ENCODE results near the gene ACACA. TPM values are rescaled to one million over a fixed set of nuclear protein-coding genes. Genes with fewer than 3 reads are reported as not detected.

Gene ACACA
- total RNA-seq, 1 donor from 2014 or later, result 74.6 TPM

DNA sequence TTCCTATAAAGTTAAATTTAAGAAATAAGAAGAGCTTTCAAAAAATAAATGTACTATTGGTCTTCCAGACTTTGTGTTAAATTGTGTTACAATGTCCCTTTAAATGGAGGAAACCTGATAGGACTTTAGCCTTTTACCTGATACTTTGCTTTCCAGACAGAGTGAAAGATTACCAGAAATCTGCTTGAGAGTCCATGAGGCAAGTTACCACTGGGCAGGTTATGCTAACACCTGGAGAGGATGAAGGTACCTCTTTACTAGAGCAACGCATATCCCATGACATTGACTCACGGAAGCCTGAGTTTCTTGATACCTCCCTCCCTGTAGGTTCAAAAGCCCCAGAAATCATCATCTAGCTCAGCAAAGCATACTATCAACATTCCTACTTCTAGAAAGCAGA is 174.7 kb downstream of the ACACA start:
- no peak for DNase-seq (ENCODE audit: low spot score)

DNA sequence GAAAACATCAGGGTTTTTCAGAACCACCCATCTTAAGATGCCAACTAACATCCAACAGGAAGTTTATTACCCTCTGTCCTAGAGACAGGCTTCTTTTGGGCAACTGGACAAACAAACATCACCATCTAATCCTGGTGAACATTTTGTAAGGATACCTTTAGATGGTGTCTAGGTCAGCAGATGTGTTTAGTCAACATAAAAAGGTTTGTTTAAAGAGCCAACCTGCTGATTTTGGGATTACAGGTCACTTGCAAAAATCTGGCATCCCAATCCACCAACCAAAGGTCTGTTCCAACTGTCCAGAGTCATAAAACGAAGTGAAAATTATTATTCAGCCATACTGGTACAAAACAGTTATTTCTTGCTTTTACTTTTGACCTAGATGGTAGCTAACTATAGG is 176.0 kb downstream of the ACACA start:
- no peak for DNase-seq (ENCODE audit: low spot score)

DNA sequence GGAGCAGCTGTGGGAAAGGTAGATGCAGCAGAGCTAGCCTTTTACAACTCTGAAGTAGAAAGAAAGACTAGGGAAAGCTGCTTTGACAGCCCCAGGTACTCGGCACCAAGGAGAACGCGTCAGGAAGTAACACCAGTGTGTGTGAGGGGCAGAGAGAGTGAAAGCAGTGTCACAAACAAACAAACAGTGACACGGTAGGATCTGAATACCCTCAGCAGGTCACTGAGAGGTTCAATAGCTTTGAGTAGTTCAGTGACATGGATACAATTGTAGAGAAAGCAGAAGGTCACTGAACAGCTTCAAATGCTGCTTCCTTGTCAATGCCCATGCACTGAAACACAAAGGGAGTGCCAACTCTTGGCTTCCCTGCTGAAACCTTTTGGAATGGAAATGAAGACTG is 181.2 kb downstream of the ACACA start:
- no peak for DNase-seq (ENCODE audit: low spot score)

DNA sequence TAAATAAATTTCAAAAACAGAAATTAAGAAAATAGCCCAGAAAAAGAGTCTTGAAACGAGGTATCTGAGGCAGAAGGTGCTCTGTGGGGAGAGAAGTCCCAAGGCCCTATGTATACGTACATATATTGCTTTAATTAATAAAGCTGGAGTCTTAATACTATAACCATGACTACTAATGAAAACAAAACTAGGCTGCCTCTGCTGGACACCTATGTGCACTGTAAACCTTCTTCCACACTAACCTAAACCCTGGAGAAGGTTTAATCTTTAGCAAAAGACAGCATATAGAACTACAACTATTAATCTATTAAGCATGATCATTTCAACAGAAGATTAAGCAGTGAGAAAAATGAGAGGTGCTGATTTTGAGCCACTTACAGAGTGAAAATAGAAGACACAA is 184.8 kb downstream of the ACACA start:
- DNase-seq (ENCODE audit: low spot score), result no peak

DNA sequence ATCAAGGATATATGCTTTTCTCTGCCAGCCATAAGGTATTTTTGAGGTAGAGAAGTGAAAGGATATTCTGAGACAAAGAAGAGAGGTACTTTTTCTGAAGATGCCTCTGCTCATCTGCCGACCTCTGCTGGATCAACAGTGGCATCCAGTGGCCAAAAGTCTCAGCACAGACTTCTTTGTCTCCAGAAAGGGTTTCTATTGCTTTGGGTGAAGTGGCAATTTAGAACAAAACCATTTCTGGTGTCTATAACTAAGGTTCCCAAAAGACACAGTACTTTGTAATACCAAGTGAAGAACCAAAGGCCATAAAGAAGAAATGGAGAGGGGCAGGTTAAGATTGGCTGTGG is 186.1 kb downstream of the ACACA start:
- DNase-seq (ENCODE audit: low spot score), result no peak

DNA sequence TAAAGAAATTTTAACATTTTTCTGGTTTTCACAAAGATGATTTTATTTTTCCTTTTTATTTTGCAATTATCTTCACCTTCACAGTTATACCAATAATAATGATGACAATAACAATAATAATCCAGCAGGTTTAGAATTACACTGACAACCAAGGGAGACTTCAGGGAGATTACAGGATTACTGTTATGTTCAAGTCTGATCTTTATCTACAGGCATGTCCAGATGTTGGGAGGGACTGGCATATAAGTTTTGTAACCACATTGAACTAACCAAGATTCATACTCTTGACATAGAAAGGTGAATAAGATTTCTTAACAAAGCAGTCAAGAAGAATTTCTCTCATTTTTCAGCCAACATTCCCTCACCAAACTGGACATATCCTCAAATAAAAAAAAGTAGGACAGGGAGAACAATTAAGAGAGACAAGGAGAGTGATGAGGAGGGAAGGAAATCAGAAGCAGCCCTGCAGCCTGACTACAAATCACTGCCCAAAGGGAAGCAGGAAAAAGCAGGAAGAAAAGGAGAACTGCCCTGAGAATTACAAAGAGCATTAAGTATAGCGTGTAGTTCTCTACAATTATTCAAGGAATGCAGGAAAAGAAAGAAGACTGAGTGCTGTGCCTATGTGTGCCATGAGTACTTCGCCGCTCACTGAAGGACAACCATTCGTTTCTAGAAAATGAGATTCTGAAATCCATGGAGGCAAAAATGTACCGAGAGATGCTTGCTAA is 186.6 kb downstream of the ACACA start:
- DNase-seq (ENCODE audit: low spot score), result no peak

DNA sequence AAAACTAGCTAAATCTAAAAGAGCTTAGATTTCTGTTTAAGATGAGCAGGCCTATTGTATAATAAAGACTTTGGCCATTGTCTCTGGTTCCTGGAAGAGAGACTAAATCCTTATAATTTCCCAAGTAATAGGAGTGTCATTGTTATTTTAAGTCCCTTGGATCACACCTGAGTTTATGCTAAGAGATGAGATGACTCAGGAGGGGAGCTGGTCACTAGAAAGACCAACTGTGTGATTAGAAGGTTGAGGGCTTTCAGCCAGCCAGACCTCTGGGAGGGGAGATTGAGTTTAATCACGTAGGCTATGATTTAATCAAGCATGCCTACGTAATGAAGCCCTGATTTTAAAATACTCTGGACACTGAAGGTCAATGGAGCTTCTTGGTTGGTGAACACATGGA is 187.8 kb downstream of the ACACA start:
- no peak for DNase-seq (ENCODE audit: low spot score)

DNA sequence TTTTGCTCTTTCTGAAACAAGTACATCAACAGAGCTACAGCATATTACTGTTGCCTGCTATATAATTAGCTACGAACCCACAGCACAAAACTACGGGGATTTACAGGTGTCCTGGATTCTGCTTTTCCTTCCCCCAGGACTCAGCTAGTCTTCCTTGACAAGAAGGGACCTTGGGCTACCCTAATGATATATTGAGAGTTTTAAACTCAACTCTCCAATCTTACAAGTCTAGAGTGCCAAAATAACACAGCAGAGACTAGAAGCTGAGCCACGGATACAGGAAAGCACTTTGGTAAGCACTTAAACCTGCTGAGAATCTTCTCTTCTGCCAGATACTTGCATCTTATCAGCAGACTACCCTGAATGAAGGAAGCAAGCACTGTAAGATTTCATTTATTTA is 192.2 kb downstream of the ACACA start:
- no peak for DNase-seq (ENCODE audit: low spot score)

DNA sequence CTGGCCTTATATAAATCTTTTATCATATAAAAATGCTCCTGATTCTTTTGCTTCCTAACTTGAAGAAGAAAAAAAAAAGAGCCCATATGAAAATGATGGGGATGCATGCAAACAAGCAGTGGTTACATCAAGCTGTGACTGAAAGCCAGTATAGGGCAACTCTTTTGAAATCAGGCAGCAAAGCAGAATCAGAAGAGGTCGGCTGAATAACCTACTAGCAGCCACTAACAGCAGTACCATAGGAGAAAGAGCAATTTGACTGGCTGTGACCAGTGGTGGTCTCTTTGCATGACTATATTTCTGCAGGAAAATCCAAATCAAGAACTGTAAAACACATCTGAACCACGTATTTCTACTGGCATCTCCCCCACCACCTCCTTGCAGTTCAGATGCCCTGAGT is 192.7 kb downstream of the ACACA start:
- no peak for DNase-seq (ENCODE audit: low spot score)

DNA sequence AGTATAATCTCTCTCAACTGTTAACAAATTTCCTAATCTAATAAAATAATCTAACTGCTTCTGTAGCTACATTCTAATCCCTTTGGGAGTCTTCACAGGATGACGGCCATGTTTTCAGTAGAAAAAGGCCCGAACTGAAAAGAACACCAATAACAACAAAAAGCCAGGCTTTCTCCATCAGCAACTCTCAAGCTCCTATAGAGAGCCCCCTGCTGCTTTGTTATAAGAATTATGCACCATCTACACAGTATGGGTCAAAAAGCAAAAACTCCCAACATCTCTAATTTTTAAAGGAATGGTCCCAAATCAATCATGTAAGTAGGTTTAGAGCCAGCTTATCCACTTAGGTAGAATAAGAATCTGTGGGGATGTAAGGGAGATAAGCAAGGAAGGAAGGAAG is 194.5 kb downstream of the ACACA start:
- no peak for DNase-seq (ENCODE audit: low spot score)

DNA sequence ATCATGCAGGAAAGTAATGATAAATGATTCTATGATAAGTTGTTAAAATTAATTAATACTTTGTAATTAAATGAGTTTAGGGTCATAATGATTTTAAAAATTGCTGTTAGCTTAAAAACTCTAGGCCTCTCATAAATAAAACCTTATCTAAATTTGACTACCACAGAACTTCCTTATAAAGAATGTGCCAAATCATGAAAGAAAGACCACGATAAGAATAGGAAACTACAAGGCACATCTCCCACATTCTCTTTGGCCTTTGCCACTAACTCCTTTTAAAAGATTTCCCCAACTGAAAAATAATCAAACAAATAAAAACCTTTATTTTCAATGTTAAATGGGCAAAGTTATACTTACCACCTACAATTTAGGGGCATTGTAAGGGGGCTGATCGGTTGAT is 195.5 kb downstream of the ACACA start:
- no peak for DNase-seq (ENCODE audit: low spot score)

DNA sequence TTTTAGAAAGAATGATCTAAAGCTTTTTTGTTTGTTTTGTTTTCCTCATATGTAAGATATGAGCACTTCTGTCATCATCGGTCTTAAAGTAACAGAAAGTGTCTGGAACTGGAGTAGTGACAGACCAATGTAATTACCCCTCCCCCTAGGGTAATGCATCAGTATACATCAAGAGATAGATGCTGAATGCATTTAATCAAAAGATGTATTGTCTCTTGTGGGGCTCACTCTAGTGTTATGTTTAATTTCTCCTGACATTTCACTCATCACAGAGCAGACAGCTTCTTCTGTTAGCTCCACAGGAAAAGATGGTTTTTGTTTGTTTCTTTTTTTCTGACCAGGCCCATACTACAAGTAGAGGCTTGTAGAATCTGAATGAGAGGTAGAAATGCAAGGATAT is 199.5 kb downstream of the ACACA start:
- no peak for DNase-seq (ENCODE audit: low spot score)

DNA sequence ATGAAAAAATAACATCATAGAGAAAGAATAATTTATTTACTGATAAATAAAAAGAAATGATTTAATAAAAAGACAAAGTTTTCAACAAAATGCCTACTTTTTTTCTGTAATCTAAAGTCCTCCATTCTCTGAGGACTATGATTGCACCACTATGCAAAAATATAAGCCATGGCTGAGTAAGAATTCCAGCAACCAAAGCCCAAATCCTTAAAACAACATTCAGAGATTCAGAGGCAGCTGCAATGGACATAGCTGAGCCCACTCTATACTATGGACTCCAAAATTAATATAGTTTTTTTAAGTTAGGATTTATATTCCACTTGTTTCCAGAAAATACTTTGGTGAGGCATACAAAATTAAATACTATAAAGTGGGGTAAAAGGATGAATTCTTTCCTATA is 200.3 kb downstream of the ACACA start:
- no peak for DNase-seq (ENCODE audit: low spot score)

DNA sequence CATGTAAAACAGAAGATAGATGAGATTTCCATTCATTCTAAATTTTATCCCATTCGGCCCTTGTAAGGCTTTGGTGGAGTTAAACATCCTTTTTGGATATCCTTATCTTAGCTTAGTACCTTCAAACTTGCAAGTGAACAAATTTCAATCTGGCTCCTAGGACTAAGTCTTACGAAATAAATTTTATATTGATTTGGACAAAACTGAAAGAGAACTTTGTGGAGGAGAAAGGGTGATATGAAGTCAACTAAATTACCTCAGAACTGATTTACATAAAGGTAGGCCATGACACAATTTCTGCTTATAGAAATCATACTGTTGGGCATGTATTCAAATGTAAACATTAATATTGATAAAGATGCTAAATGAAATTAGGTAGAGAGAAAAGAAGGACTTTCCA is 206.1 kb downstream of the ACACA start:
- no peak for DNase-seq (ENCODE audit: low spot score)

DNA sequence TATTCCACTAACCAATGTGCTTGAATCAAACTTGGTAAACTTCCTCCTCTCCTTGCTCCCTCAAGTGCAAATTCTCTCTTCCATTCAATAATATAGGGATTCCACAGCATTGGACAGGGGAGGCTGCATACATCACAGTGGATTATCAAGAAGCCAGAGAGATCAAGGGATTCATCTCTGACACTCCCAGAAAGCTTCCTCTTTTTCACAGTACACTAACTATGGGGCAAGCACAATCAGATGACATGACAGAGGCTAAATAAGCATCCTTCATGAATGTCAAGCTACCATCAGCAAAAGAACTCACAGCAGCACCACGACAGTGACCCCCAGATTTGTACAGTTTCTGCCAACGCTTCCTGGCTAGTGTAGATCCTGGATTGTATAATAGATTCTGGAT is 209.3 kb downstream of the ACACA start:
- no peak for DNase-seq (ENCODE audit: low spot score)

DNA sequence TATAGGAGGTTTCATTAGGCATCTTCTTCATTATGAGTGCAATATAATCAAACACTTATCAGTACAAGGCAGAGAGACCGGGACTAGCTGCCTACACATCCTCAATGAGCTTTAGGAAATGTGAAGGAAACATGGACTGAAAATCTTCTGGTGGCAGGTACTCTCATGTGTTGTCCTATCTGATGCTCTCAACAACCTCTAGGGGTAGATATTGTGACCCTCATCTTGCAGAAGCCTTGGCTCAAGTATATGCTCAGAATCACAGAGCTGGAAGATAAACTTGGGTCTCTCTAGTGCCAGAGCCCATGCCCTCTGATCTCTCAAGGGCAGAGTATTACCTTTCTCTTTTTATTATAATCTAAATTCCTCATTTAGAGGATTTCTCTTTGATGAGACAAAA is 212.4 kb downstream of the ACACA start:
- DNase-seq (ENCODE audit: low spot score), result no peak

DNA sequence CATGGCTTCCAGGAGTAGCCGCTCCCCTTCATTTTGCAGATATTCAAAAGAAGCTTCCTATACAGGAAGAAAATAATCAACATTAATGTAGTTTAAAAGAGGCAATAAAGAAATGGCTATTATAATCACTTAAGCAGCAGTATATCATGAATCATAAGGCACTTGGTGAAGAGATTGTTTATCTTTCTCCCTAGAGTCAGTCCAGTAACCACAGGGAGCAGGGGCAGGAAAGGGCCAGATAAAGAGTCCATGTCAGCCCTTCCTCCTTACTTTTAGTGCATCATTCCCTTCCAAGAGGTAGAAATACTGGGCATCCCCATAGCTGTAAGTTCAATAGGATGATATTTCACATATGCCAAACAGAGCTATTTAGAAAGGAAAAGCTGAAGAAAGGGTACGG is 215.4 kb downstream of the ACACA start:
- DNase-seq (ENCODE audit: low spot score), result no peak

DNA sequence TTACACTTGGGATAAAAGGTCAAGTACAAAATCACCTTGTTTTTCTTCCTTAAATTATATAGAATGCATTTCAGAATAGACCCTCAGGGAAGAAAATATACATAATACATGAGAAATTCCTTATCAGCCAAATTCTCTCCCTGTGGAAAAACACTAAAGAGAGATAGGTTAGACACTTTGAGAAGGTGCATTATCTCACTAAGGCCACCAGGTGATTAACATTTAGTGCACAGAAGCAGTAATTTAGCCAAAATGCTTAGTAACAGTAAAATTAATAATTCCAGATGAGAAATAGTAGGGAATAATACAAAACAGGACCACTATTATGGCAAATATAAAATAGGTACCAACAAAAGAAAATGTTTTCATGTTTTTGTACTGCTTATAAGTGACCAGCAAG is 216.1 kb downstream of the ACACA start:
- DNase-seq (ENCODE audit: low spot score), result no peak

DNA sequence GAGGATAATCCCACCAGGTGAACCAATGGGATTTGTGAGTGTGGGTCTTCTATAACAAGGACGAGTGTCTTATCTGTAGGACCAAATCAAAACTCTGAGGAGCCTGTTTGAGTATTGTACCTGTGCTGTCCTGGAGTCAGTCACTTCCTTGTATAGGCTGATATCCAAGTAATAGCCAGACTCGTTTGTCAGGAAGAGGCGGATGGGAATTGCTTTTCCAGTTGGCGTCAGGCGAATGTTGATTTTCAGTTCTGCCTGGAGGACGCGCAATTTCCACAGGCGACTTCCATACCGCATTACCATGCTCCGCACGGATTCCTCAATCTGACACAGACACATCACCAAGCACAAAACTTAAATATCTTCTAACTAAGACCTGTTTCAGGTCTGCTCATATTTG is 218.5 kb downstream of the ACACA start:
- DNase-seq (ENCODE audit: low spot score), result no peak

DNA sequence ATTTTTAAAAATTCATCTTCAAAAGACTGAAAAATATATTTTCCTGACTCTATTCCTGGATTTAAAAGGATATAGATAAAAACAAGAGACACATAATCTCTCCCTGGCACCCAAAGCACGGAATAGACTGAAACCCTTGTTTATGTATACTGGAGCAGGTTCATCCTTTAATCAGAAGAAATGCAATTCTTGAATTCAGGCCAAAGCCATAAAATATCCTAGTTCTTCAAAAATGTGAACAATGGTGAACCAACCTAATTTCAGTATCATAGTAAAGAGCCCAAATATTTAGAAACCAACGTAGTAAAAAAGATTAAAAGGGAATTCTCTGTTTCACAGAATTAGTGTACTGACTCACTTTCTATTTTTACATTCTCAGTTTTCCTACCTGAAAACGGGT is 219.4 kb downstream of the ACACA start:
- no peak for DNase-seq (ENCODE audit: low spot score)

DNA sequence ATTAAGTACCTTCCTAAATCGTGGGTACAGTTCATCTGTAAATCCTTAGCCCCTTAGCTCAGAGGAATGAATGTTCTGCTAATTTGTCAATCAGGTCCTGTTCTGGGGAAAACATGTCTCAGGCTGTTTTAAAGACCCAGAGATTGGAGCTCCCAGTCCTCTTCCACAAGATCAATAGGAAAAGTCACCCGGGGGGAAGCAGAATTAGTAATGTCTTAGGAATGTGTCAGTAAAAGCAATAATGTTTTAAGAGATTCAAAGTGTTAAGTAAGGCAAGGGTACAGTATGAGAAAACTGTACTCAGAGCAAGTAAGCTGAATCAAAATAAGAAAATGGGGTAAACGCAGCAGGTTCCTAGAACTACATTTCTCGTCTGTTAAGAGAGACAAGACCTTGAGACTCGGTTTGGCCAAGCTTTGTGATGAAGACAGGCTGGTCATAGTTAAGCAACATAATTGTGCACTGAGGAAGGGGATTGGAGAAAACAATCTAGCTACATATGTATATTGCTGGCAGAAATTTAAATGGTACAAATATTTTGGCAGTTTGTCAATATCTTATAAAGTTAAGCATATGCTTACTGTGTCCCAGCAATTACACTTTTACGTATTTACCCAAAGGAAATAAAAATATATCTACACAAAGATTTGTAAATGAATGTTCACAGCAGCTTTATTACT is 223.7 kb downstream of the ACACA start:
- no peak for DNase-seq (ENCODE audit: low spot score)

DNA sequence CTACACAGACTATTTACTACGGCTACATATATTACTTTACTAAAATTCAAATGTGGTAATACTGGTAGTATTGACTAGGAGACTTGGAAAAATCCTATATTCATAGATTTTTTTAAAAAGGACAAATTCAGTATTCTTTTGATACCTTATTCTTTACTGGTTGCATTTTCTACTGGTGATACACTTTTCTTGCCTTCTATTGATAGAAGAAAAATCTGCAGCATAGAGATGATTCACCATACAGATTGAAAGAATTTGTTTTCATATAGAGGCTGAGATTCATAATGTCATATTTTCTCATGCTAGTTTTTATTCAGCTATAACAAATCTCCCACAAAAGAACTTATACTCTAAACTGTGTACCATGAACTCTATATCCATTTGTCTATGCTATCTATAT is 226.3 kb downstream of the ACACA start:
- no peak for DNase-seq (ENCODE audit: low spot score)

DNA sequence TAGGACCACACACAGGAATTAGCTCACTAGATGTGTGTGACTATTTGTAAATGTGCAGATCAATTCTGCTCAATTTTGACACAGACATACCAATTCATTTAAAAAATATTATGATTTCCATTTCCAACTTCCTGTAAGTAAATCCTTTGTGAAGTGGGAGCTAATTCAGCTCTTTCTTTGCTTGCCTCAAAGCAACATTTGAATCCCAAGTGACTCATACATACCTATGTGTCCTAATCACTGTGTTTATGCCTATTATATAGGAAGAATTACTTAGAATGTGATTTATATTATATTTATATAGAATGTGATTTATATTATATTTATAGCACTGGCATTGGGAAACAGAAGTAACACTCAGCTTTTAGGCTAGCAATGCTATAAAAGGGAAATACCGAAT is 226.7 kb downstream of the ACACA start:
- no peak for DNase-seq (ENCODE audit: low spot score)

DNA sequence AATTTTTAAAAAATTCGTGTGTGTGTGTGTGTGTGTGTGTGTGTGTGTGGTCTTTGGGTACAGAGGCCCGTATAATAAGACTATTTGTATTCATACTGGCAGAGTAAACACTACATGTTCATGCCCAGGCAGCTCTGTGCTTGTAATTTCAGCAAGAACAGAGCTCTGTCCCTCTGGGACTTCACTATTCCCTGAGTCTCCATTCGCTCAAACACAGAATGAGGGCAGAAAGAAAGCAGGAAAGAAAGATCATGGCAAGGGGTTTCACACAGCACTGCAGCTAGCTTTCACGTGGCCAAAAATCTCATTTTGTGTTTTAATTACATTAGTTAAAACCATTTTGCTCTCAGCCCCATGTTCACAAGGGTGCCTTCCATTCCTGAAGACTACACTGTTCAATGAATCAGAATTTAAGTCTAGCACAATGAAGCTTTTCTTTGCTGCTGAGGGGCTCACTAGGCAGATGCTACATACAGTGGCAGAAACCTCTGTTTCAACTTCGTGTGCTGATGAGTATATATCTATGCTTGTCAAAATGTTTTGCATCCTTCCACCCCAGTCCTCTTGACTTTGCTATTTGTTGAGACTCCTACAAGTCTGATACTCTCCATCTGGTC is 229.3 kb downstream of the ACACA start:
- DNase-seq (ENCODE audit: low spot score), result no peak

Measured in mucosa of gallbladder (tissue), 1 donor.